GM12873 (cell line): ENCODE measurements around the gene FAM120A.

Experiments
- TF ChIP-seq, protein P1 (sequence below): IDR thresholded peaks from 2 replicates; pipeline ENCODE4 v1.5.1; 2012; ENCODE audit warnings: low read depth, mild to moderate bottlenecking, moderate library complexity, low read length, control low read depth; ENCODE audit not compliant: insufficient read depth; ENCODE audit errors: missing control alignments

FAM120A gene

DNA sequence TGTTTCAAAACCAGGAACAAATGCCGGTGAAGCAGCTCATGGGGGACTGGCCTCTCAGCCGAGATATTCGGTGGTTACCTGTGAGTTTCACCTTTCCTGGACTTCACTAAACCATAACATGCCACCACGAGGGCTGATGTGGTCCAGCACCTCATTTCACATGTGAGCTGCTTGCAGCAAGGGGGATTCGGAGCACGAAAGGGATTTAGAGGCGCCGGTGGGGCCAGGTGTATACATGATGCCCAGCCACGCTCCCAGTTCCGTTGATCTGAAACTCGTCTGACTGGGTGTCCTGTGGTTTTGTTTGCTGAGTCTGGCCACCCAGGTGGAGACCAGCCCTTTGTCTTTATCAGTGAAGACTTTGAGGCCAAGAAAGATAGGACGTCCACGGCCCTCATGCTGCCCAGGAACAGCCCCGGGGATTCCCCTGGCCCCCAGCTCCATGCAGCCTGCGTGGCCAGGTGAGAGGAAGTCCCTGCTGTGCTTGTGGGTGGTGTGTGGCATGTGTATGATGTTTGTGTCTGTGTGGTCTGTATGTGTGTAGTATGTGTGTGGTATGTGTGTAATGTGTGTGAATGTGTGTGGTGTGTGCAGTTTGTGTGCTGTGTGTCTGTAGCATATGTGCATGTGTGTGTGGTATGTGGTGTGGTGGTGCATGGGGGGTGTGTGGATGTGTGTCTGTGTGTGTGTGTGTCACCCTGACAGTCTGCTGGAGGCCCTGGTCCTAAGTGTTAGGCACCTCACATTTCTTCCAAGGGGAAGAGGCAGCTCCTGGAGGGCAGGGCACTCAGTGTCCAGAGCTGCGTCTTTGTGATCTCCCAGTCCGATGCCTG is 148.3 kb downstream of the FAM120A start:
- TF ChIP-seq, protein P1, sequence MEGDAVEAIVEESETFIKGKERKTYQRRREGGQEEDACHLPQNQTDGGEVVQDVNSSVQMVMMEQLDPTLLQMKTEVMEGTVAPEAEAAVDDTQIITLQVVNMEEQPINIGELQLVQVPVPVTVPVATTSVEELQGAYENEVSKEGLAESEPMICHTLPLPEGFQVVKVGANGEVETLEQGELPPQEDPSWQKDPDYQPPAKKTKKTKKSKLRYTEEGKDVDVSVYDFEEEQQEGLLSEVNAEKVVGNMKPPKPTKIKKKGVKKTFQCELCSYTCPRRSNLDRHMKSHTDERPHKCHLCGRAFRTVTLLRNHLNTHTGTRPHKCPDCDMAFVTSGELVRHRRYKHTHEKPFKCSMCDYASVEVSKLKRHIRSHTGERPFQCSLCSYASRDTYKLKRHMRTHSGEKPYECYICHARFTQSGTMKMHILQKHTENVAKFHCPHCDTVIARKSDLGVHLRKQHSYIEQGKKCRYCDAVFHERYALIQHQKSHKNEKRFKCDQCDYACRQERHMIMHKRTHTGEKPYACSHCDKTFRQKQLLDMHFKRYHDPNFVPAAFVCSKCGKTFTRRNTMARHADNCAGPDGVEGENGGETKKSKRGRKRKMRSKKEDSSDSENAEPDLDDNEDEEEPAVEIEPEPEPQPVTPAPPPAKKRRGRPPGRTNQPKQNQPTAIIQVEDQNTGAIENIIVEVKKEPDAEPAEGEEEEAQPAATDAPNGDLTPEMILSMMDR, result no peak

DNA sequence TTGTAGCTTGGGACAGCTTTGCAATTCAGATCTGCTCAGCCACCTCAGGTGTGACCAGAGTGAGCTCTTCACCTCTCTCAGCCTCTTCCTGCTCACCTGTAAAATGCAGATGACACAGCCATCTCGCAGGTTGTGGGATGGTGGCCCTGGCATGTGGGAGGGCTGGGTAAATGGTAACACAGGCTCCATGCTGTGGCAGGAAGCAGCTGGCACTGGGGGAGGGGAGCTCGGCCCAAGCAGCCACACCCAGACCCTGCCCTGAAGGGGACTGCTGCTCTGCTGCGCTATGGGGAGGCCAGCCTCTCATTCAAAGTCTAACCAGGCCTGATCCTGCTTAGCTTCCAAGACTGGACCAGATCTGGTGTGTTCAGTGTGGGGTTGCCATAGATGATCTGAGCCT is 149.0 kb downstream of the FAM120A start:
- TF ChIP-seq, protein P1, result no peak

DNA sequence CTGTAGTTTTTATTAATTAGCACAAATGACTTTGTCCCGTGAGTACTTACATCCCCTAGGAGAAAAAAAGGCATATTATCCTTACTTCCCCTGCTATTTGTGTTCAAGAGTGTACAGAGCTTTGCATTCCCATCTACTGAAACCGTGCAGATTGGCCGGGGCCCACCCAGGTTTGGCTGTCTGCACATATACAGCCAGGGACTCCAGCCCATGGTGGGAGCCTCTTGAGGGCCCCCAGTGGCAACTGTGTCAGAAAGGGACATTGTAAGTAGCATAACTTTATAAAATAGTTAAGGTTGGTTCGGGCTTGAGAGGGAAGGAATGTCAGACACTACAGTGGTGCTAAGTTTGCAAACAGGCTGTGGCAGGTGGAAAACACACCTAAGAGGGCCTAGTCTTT is 149.6 kb downstream of the FAM120A start:
- TF ChIP-seq, protein P1, result no peak

DNA sequence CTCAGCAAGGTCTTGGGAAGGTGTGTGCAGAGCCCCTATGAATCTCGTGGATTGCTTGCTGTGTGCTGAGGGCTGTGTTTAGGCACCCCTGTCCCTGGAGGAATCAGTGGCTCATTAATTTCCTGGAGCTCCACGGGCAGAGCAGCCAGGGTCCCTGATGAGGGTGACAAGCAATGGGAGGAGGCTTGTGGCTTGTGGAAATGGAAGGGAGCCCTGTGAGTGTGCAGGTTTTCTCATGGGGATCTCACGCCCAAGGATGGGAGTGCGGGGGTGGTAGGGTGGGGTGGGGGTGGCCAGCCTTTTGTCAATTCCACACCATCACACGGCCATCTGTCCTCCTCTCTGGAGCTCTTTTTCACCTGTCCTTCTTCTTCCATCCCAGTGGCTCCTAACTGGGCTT is 150.2 kb downstream of the FAM120A start:
- TF ChIP-seq, protein P1, result no peak

DNA sequence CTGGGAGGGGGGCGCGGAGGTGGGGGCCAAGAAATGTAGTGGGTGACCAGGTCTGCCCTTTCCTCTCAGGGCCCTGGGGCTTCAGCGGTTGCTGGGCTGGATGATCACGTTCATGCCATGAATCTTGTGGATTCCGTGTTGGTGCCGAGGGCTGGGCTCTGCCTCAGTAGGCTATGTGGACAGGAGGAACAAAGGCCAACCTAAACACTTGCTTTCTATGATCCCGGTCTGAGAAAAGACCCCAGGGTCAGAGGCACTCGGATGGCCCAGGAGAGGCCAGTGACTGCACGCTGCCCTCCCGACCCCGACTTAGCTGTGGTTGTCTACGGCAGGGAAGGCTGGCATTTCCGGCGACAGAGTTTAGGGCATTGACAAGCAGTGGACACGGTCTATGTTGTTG is 151.5 kb downstream of the FAM120A start:
- TF ChIP-seq, protein P1, result no peak

DNA sequence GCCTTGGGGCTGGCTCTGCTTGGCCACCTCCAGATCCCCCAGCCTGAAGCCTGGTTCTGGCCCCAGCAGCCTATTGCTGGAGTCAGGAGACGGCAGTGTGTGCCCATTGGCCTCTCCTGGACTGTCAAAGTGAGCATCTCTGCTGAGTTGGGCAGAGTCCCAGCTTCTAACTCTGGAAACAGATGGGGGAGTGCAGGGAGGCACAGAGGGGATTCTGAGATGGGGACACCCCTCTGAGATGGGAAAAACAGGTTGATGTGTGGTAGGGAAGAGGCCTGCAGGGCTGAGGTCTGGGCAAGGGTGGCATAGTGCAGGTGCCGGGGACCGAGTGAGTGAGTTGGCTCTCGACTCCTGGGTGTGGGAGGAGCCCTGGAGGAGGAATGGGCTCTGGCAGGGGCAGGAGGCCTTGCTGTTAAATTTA is 152.4 kb downstream of the FAM120A start:
- TF ChIP-seq, protein P1, result no peak

DNA sequence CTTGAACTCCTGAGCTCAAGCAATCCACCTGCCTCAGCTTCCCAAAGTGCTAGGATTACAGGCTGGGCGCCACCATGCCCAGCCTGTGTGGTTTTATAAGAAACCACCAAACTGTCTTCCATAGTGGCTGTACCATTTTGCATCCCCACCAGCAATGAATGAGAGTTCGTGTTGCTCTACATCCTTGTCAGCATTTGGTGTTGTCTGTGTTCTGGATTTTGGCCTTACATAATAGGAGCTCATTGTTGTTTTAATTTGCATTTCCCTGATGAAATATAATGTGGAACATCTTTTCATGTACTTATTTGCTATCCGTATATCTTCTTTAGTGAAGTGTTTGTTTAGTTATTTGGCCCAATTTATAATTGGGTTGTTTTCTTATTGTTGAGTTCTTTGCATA is 154.7 kb downstream of the FAM120A start:
- TF ChIP-seq, protein P1, result no peak
